PC-3 (cell line): ENCODE measurements around the gene LARP4B. TPM values are rescaled to one million over a fixed set of nuclear protein-coding genes. Genes with fewer than 3 reads are reported as not detected.

ENCODE experiments used
- ATAC-seq: fragments of 200-7000 bp; cut with Tn5 transposase; 2 replicates; pipeline ENCODE4 v1.9.1; 2020; ENCODE audit warnings: mild to moderate bottlenecking, moderate library complexity
- BruUV-seq: library from RNA; stranded (reverse); fragments of 400-500 nt; replicated peaks from 2 replicates; lab custom pipeline; 2021; lab: Mats Ljungman, UMichigan
- CTCF ChIA-PET: fragments of 300-600 bp; sonication (Branson Sonifier 250); formaldehyde crosslinking; loops from one replicate; lab custom pipeline; 2022; ENCODE audit warnings: antibody characterized with exemption; lab: Charles Lee
- POLR2A ChIA-PET: fragments of 300-600 bp; sonication (Branson Sonifier 250); formaldehyde crosslinking; loops from one replicate; lab custom pipeline; 2022; ENCODE audit warnings: antibody characterized with exemption; ENCODE audit not compliant: unreplicated experiment; lab: Charles Lee
- DNase-seq: peaks from one replicate; pipeline ENCODE4 v3.0.0-alpha.2; 2015
- H2AFZ ChIP-seq: fragments of 300-600 bp; sonication (generic); 2 replicates; pipeline ENCODE4 v1.6.0; 2016; ENCODE audit warnings: antibody characterized with exemption, low read length
- H3F3A ChIP-seq: fragments of 300-600 bp; sonication (generic); one replicate; pipeline ENCODE4 v1.6.0; 2017; ENCODE audit warnings: antibody characterized with exemption, low read length, control low read depth, mild to moderate bottlenecking; ENCODE audit not compliant: unreplicated experiment
- H3K27ac ChIP-seq: fragments of 300-600 bp; sonication (generic); 2 replicates; pipeline ENCODE4 v1.5.1; 2016; ENCODE audit warnings: mild to moderate bottlenecking, low read length
- H3K27me3 ChIP-seq: fragments of 300-600 bp; sonication (generic); 2 replicates; pipeline ENCODE4 v1.6.1; 2016; ENCODE audit warnings: low read length, mixed read lengths
- H3K36me3 ChIP-seq: fragments of 300-600 bp; sonication (generic); 2 replicates; pipeline ENCODE4 v1.6.1; 2016; ENCODE audit warnings: low read depth, mixed run types, low read length, mixed read lengths
- H3K4me1 ChIP-seq: fragments of 300-600 bp; sonication (generic); 2 replicates; pipeline ENCODE4 v1.5.1; 2016; ENCODE audit warnings: low read length; ENCODE audit not compliant: insufficient read depth
- H3K4me2 ChIP-seq: fragments of 300-600 bp; sonication (generic); 2 replicates; pipeline ENCODE4 v1.6.0; 2016; ENCODE audit warnings: low read length
- H3K4me3 ChIP-seq: fragments of 300-600 bp; sonication (generic); 2 replicates; pipeline ENCODE4 v1.5.1; 2016; ENCODE audit warnings: mild to moderate bottlenecking, low read length, mixed read lengths
- H3K79me2 ChIP-seq: fragments of 300-600 bp; sonication (generic); 2 replicates; pipeline ENCODE4 v1.6.1; 2017; ENCODE audit warnings: low read length, mixed read lengths
- H3K9ac ChIP-seq: fragments of 300-600 bp; sonication (generic); 2 replicates; pipeline ENCODE4 v1.6.0; 2016; ENCODE audit warnings: mild to moderate bottlenecking, low read length
- H3K9me2 ChIP-seq: fragments of 300-600 bp; sonication (generic); replicated peaks from 2 replicates; pipeline ENCODE4 v1.6.1; 2016; ENCODE audit warnings: mixed run types, low read length, mixed read lengths
- H3K9me3 ChIP-seq: fragments of 300-600 bp; sonication (generic); 2 replicates; pipeline ENCODE4 v1.6.1; 2016; ENCODE audit warnings: low read length, mixed read lengths
- H4K20me1 ChIP-seq: fragments of 300-600 bp; sonication (generic); 2 replicates; pipeline ENCODE4 v1.6.1; 2016; ENCODE audit warnings: low read length, mixed read lengths
- EZH2 ChIP-seq: fragments of 300-600 bp; sonication (generic); IDR thresholded peaks from one replicate; pipeline ENCODE4 v1.6.1; 2017; ENCODE audit warnings: antibody characterized with exemption, mild to moderate bottlenecking, low read length; ENCODE audit not compliant: unreplicated experiment
- EZH2phosphoT487 ChIP-seq: fragments of 300-600 bp; sonication (generic); IDR thresholded peaks from 2 replicates; pipeline ENCODE4 v1.6.1; 2018; ENCODE audit warnings: mild to moderate bottlenecking, antibody characterized with exemption, low read length, borderline replicate concordance
- intact Hi-C: fragments of 100-400 bp; cut with micrococcal nuclease; formaldehyde crosslinking; loops from 2 replicates; pipeline ENCODE4 v1.9.0; 2023
- total RNA-seq: library from RNA; depleted of rRNA; stranded (reverse); fragments of >200 nt; gene quantifications from 2 replicates; pipeline ENCODE4 v1.2.3, GENCODE V29; 2014
- TF ChIP-seq, protein P1 (sequence below): fragments of 300-600 bp; sonication (generic); conservative IDR thresholded peaks from 2 replicates; pipeline ENCODE4 v1.5.1; 2017; ENCODE audit warnings: antibody characterized with exemption, low read depth, mild to moderate bottlenecking, low read length

LARP4B gene
- total RNA-seq, 1 experiment from 2014 or later = 33.9 TPM

DNA sequence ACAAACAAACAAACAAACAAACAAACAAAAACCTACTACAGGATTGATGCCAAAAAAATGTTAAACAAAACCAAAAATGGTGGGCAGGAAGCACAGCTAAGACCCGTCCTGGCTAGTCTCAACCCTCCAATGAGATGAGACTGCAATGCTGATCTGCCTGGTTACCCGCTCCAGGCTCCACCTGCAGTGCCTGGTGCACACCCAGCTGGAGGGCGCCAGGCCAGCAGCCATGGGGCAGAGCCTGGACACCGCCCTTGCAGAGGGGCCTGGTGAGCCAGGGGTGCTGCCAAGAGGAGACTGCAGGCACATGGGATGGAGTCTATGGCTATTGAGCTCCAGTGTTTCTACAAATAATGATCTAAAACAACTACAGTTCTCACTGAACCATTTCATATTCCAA is 107.0 kb downstream of the LARP4B start:
- Histone ChIP-seq H3K27ac (no peak overlapping the region), H3K9me2 (no peaks in the 10 kb centered on the region), H3K36me3 (no peaks in the 10 kb centered on the region), H3K9me3 (no peaks in the 10 kb centered on the region), H2AFZ (no peak overlapping the region), H3K79me2 (no peaks in the 10 kb centered on the region), H3K4me2 (no peak overlapping the region), H3K4me3 (no peak overlapping the region), H3K9ac (no peak overlapping the region), H3K27me3 (no peaks in the 10 kb centered on the region), H3F3A (no peaks in the 10 kb centered on the region), H3K4me1 (no peaks in the 10 kb centered on the region), H4K20me1 (no peaks in the 10 kb centered on the region)
- intact Hi-C loops = no loop called here
- DNase-seq = no peak
- ChIA-PET POLR2A (no interaction called here), CTCF (no interaction called here)
- no TSS peak for BruUV-seq
- ATAC-seq = no peak
- TF ChIP-seq EZH2phosphoT487 = no peak
- TF ChIP-seq, protein P1, sequence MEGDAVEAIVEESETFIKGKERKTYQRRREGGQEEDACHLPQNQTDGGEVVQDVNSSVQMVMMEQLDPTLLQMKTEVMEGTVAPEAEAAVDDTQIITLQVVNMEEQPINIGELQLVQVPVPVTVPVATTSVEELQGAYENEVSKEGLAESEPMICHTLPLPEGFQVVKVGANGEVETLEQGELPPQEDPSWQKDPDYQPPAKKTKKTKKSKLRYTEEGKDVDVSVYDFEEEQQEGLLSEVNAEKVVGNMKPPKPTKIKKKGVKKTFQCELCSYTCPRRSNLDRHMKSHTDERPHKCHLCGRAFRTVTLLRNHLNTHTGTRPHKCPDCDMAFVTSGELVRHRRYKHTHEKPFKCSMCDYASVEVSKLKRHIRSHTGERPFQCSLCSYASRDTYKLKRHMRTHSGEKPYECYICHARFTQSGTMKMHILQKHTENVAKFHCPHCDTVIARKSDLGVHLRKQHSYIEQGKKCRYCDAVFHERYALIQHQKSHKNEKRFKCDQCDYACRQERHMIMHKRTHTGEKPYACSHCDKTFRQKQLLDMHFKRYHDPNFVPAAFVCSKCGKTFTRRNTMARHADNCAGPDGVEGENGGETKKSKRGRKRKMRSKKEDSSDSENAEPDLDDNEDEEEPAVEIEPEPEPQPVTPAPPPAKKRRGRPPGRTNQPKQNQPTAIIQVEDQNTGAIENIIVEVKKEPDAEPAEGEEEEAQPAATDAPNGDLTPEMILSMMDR = no peak
- TF ChIP-seq EZH2 = no peak

DNA sequence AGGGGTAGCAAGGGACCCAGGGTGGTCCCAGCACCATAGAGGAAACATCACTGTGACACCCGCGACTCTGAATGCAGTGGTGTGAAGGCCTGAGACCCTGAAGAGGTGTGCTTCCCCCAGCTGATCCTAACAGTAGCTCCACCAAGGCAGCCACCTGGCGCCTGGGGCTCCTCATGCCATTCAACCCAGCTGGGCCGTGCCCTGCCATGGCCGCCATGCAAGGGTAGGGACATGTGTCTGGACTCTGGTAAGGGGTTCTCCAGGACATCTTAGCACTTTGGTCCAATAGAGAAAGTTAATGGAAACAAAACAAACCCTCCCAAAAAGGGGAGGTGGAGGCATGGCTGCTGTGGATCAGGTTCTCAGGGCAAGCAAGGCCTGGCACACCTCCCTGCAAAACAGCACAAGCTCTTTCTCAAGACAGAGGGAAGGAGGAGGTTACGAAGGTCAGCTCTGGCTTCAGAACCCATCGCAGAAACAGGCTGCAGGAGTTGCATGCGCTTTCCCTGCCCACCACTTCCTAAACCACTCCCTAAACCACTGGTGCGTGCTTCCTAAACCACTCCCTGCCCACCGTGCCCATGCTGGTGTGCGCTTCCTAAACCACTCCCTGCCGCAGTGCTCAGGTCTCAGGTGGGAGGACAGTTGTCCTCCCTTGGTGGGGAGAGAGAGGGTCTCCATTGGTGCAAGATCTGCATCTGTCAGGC is 108.7 kb downstream of the LARP4B start:
- ATAC-seq = no peak
- POLR2A ChIA-PET = no interaction called here
- TF ChIP-seq EZH2 = no peak
- TF ChIP-seq EZH2phosphoT487 = no peak
- TF ChIP-seq, protein P1 = no peak

DNA sequence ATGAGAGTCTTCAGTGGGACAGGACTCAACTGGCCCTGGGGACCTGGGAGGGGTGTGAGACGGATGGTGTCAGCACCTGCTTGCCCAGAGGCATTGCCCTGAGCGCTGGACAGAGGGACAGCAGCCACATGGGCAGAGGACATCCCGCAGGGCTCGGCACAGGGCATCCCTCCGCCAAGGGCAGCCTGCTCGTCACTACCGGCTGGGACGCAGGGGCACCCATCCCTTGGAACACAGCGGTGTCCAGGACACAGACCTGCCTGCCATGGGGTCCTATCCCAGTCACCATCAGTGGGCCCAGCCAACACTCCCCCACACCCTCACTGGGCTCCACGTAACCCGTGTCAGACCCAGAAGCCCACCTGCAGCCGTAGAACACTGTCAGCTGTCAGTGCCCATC is 109.3 kb downstream of the LARP4B start:
- ChIA-PET POLR2A (no interaction called here), CTCF (no interaction called here)
- no peaks in the 10 kb centered on the region for H4K20me1 ChIP-seq
- H3K79me2 ChIP-seq = no peaks in the 10 kb centered on the region
- intact Hi-C loops = no loop called here
- TF ChIP-seq, protein P1 = no peak
- TF ChIP-seq EZH2phosphoT487 = no peak
- TF ChIP-seq EZH2 = no peak
- H3K9me2 ChIP-seq = no peaks in the 10 kb centered on the region
- no peak overlapping the region for H3K27ac ChIP-seq
- no TSS peak for BruUV-seq
- no peaks in the 10 kb centered on the region for H3K27me3 ChIP-seq
- no peak overlapping the region for H3K4me3 ChIP-seq
- no peaks in the 10 kb centered on the region for H3F3A ChIP-seq
- no peak overlapping the region for H3K4me2 ChIP-seq
- no peak overlapping the region for H2AFZ ChIP-seq
- H3K36me3 ChIP-seq = no peaks in the 10 kb centered on the region
- no peak overlapping the region for H3K9ac ChIP-seq
- no peak for ATAC-seq
- no peaks in the 10 kb centered on the region for H3K4me1 ChIP-seq
- no peaks in the 10 kb centered on the region for H3K9me3 ChIP-seq
- no peak for DNase-seq

More for the DNA sequence above, 108.7 kb downstream of the LARP4B start:
- Histone ChIP-seq H3K4me3 (no peak overlapping the region), H3K27ac (no peak overlapping the region), H3K36me3 (no peaks in the 10 kb centered on the region), H2AFZ (no peak overlapping the region), H3K27me3 (no peaks in the 10 kb centered on the region), H3K9ac (no peak overlapping the region), H3K4me2 (no peak overlapping the region), H4K20me1 (no peaks in the 10 kb centered on the region), H3K79me2 (no peaks in the 10 kb centered on the region), H3K9me3 (no peaks in the 10 kb centered on the region), H3K4me1 (no peaks in the 10 kb centered on the region), H3K9me2 (no peaks in the 10 kb centered on the region), H3F3A (no peaks in the 10 kb centered on the region)
- BruUV-seq = no TSS peak
- CTCF ChIA-PET = no interaction called here
- DNase-seq = no peak
- intact Hi-C loops = no loop called here
